SK-N-SH (cell line): ENCODE measurements around the gene PXMP2. TPM values are rescaled to one million over a fixed set of nuclear protein-coding genes. Genes with fewer than 3 reads are reported as not detected.

Experiments used
- CTCF ChIA-PET: fragments of 300-600, 350-600 bp; formaldehyde crosslinking; extraction: SDS; loops from one replicate; lab custom pipeline; 2021; lab: Yijun Ruan, JAX
- POLR2A ChIA-PET: fragments of 350-600 bp; sonication (Branson Sonifier 250); formaldehyde crosslinking; extraction: SDS; loops from one replicate; lab custom pipeline; 2020; ENCODE audit warnings: antibody characterized with exemption, inconsistent platforms; lab: Yijun Ruan, JAX
- DNase-seq: peaks from one replicate; pipeline ENCODE4 v3.0.0; 2012
- H2AFZ ChIP-seq: fragments of 200-600 bp; sonication (generic); 2 replicates; pipeline ENCODE4 v1.8.1; 2016; ENCODE audit warnings: antibody characterized with exemption, mild to moderate bottlenecking, low read depth
- H3F3A ChIP-seq: fragments of 200-600 bp; sonication (generic); replicated peaks from 2 replicates; pipeline ENCODE3; 2016; ENCODE audit warnings: antibody characterized with exemption, mild to moderate bottlenecking; ENCODE audit not compliant: insufficient read depth
- H3K27ac ChIP-seq, 2 experiments: fragments of 200-500 bp in 1 of 2; fragments of 200-600 bp in 1 of 2; sonication (Bioruptor generic) in 1 of 2; sonication (generic), shearing (Covaris generic) in 1 of 2; 2 replicates each; pipeline versions ENCODE4 v1.5.1 to v1.6.1; 2014 to 2016; ENCODE audit warnings: low read depth in 2 of 2, inconsistent platforms in 1 of 2, low read length in 1 of 2, mild to moderate bottlenecking in 1 of 2, mixed read lengths in 1 of 2
- H3K27me3 ChIP-seq: fragments of 200-600 bp; sonication (generic), shearing (Covaris generic); 2 replicates; pipeline ENCODE4 v1.6.1; 2016; ENCODE audit warnings: mixed run types; ENCODE audit not compliant: insufficient read depth
- H3K36me3 ChIP-seq, 2 experiments: fragments of 200-500 bp in 1 of 2; fragments of 200-600 bp in 1 of 2; sonication (Bioruptor generic) in 1 of 2; sonication (generic) in 1 of 2; replicated peaks in 1 of 2; 2 replicates each; pipeline versions ENCODE3 to v1.5.1; 2014 to 2016; ENCODE audit warnings: low read length in 1 of 2, mild to moderate bottlenecking in 1 of 2; ENCODE audit not compliant: insufficient read depth in 2 of 2, control insufficient read depth in 1 of 2
- H3K4me1 ChIP-seq, 2 experiments: fragments of 200-500 bp in 1 of 2; fragments of 200-600 bp in 1 of 2; sonication (Bioruptor generic) in 1 of 2; sonication (generic), shearing (Covaris generic) in 1 of 2; 2 replicates each; pipeline versions ENCODE4 v1.5.1 to v1.6.1; 2014 to 2016; ENCODE audit warnings: low read depth in 1 of 2, low read length in 1 of 2, mixed run types in 1 of 2; ENCODE audit not compliant: insufficient read depth in 2 of 2, control insufficient read depth in 1 of 2
- H3K4me2 ChIP-seq: fragments of 200-600 bp; sonication (generic), shearing (Covaris generic); 2 replicates; pipeline ENCODE4 v1.6.1; 2017; ENCODE audit warnings: mixed run types
- H3K4me3 ChIP-seq, 2 experiments: fragments of 200-500 bp in 1 of 2; fragments of 200-600 bp in 1 of 2; sonication (Bioruptor generic) in 1 of 2; sonication (generic), shearing (Covaris generic) in 1 of 2; 2 replicates each; pipeline versions ENCODE4 v1.5.1 to v1.8.1; 2014 to 2016; ENCODE audit warnings: low read depth in 2 of 2, inconsistent platforms in 1 of 2, low read length in 1 of 2, mild to moderate bottlenecking in 1 of 2, mixed read lengths in 1 of 2, moderate library complexity in 1 of 2
- H3K79me2 ChIP-seq: fragments of 200-600 bp; sonication (generic); 2 replicates; pipeline ENCODE4 v1.8.1; 2017; ENCODE audit warnings: mild to moderate bottlenecking; ENCODE audit not compliant: insufficient read depth
- H3K9ac ChIP-seq: fragments of 200-600 bp; sonication (generic); 2 replicates; pipeline ENCODE4 v1.6.1; 2017; ENCODE audit warnings: mixed run types
- H3K9me2 ChIP-seq: fragments of 200-600 bp; sonication (generic); 2 replicates; pipeline ENCODE4 v1.6.1; 2017; ENCODE audit warnings: mixed run types
- H3K9me3 ChIP-seq: fragments of 200-600 bp; sonication (generic); 2 replicates; pipeline ENCODE4 v1.6.1; 2017; ENCODE audit warnings: mixed run types, mild to moderate bottlenecking, moderate library complexity
- H4K20me1 ChIP-seq: fragments of 200-600 bp; sonication (generic); 2 replicates; pipeline ENCODE4 v1.6.1; 2017; ENCODE audit warnings: mild to moderate bottlenecking, mixed run types; ENCODE audit not compliant: insufficient read depth
- ELF1 ChIP-seq: IDR thresholded peaks from 2 replicates; pipeline ENCODE4 v1.4.0; 2012
- EP300 ChIP-seq, 2 experiments: IDR thresholded peaks; 2 replicates each; pipeline versions ENCODE4 v1.4.0 to v1.6.1; 2012; ENCODE audit warnings: borderline replicate concordance in 1 of 2, low read depth in 1 of 2, low read length in 1 of 2
- EZH2phosphoT487 ChIP-seq: fragments of 200-600 bp; sonication (generic); IDR thresholded peaks from 2 replicates; pipeline ENCODE4 v1.6.1; 2017; ENCODE audit warnings: low read depth, mixed run types, mild to moderate bottlenecking, antibody characterized with exemption, moderate library complexity, borderline replicate concordance
- FOSL2 ChIP-seq: IDR thresholded peaks from 2 replicates; pipeline ENCODE4 v1.4.0; 2012; ENCODE audit warnings: low read depth, mild to moderate bottlenecking, moderate library complexity, borderline replicate concordance
- FOXJ3 ChIP-seq: sonication (generic); formaldehyde crosslinking; IDR thresholded peaks from 2 replicates; pipeline ENCODE4 v1.5.1; 2020; ENCODE audit warnings: mild to moderate bottlenecking, missing genetic modification reagents
- GABPA ChIP-seq: IDR thresholded peaks from 2 replicates; pipeline ENCODE4 v1.4.0; 2012; ENCODE audit warnings: low read depth, mild to moderate bottlenecking
- GATA2 ChIP-seq: sonication (generic); formaldehyde crosslinking; IDR thresholded peaks from 2 replicates; pipeline ENCODE4 v1.5.0; 2020; ENCODE audit warnings: mild to moderate bottlenecking, missing genetic modification reagents
- IRF3 ChIP-seq: fragments of 150-350 bp; IDR thresholded peaks from 2 replicates; pipeline ENCODE4 v1.6.1; 2016; ENCODE audit warnings: mild to moderate bottlenecking, low read depth, low read length
- MAX ChIP-seq: IDR thresholded peaks from 2 replicates; pipeline ENCODE4 v1.4.0; 2012; ENCODE audit warnings: low read depth
- MXI1 ChIP-seq: IDR thresholded peaks from 2 replicates; pipeline ENCODE4 v1.6.1; 2012; ENCODE audit warnings: mild to moderate bottlenecking, low read depth, low read length, improper control_type of control experiment
- PBX3 ChIP-seq: IDR thresholded peaks from 2 replicates; pipeline ENCODE4; 2012
- POLR2AphosphoS5 ChIP-seq: IDR thresholded peaks from 2 replicates; pipeline ENCODE4 v1.6.1; 2012; ENCODE audit warnings: low read depth, low read length
- RAD21 ChIP-seq: IDR thresholded peaks from 2 replicates; pipeline ENCODE4 v1.6.1; 2012; ENCODE audit warnings: mild to moderate bottlenecking, low read length
- RCOR1 ChIP-seq: fragments of 150-350 bp; IDR thresholded peaks from 2 replicates; pipeline ENCODE4 v1.6.1; 2017; ENCODE audit warnings: antibody characterized with exemption, low read length
- RFX5 ChIP-seq: IDR thresholded peaks from 2 replicates; pipeline ENCODE4 v1.6.1; 2012; ENCODE audit warnings: mild to moderate bottlenecking, improper control_type of control experiment, low read length
- RXRA ChIP-seq: IDR thresholded peaks from 2 replicates; pipeline ENCODE4 v1.4.0; 2012; ENCODE audit warnings: low read depth, mild to moderate bottlenecking, borderline replicate concordance
- SIN3A ChIP-seq: IDR thresholded peaks from 2 replicates; pipeline ENCODE4 v1.6.1; 2012; ENCODE audit warnings: low read depth, mild to moderate bottlenecking, low read length, moderate library complexity, borderline replicate concordance
- SMC3 ChIP-seq: IDR thresholded peaks from 2 replicates; pipeline ENCODE4 v1.6.1; 2012; ENCODE audit warnings: low read depth, low read length, improper control_type of control experiment
- TEAD4 ChIP-seq: IDR thresholded peaks from 2 replicates; pipeline ENCODE4 v1.4.0; 2012; ENCODE audit warnings: mild to moderate bottlenecking, borderline replicate concordance; ENCODE audit not compliant: insufficient read depth
- USF1 ChIP-seq: IDR thresholded peaks from 2 replicates; pipeline ENCODE4 v1.4.0; 2012; ENCODE audit warnings: low read depth, borderline replicate concordance
- whole genome bisulfite sequencing: methylation state at CpG from one replicate; pipeline ENCODE4 v1.1.6; 2017; ENCODE audit warnings: low lambda C conversion rate; 5-methylcytosine and 5-hydroxymethylcytosine counted together
- polyA plus RNA-seq, 3 experiments: library from polyadenylated mRNA; depleted of rRNA; stranded (reverse); fragments of >200 nt; gene quantifications; 2 replicates each; pipeline ENCODE4 v1.2.3, GENCODE V29; 2012

PXMP2 gene
- polyA plus RNA-seq, 1 of the 3 experiments (the other 2 are of a cell fraction), result 35.8 TPM

- H3K9ac ChIP-seq, result no peak overlapping the region
- no peak overlapping the region for H3K4me3 ChIP-seq
- 98% methylated on average over 2 of the region's 3 CpGs for WGBS
- H3K79me2 ChIP-seq, result peaks cover 95% of the 10 kb centered on the region
- ChIA-PET CTCF (interaction anchor here (1.2 kb wide), 1 partner anchor 11 kb away, joined by 3 read pairs; no protein-coding TSS in a partner anchor), POLR2A (no interaction called here)
- H3K9me2 ChIP-seq, result no peaks in the 10 kb centered on the region
- H3F3A ChIP-seq, result peaks cover 8% of the 10 kb centered on the region
- no peak overlapping the region for H3K4me2 ChIP-seq
- H3K9me3 ChIP-seq, result no peaks in the 10 kb centered on the region
- no peak overlapping the region for H2AFZ ChIP-seq
- no peak for DNase-seq
- peaks cover 50 to 74% of the 10 kb centered on the region in 2 experiments for H3K36me3 ChIP-seq
- peaks cover 59% of the 10 kb centered on the region; the same call in 1 of the 2 replicates for H4K20me1 ChIP-seq
- no peak for TF ChIP-seq TEAD4
- no peak for TF ChIP-seq RFX5
- TF ChIP-seq SIN3A, result no peak
- no peak for TF ChIP-seq FOXJ3 (CRISPR knock-in tag)
- TF ChIP-seq IRF3, result no peak
- no peak for TF ChIP-seq MAX
- TF ChIP-seq EZH2phosphoT487, result no peak
- no peak for TF ChIP-seq EP300 (IDR thresholded peaks at IDR 0.05; ENCODE audit: borderline replicate concordance in 1 of 2, low read depth in 1 of 2, low read length in 1 of 2)
- no peak for TF ChIP-seq GATA2 (CRISPR knock-in tag)
- TF ChIP-seq RCOR1, result no peak
- TF ChIP-seq SMC3, result no peak
- TF ChIP-seq MXI1, result no peak
- no peak for TF ChIP-seq POLR2AphosphoS5
- no peak for TF ChIP-seq PBX3
- no peak for TF ChIP-seq USF1
- no peak for TF ChIP-seq RAD21
- no peak for TF ChIP-seq GABPA
- TF ChIP-seq RXRA, result no peak
- TF ChIP-seq FOSL2, result no peak
- TF ChIP-seq ELF1, result no peak
- no peaks in the 10 kb centered on the region for H3K4me1 ChIP-seq
- H3K27me3 ChIP-seq, result no peaks in the 10 kb centered on the region
- no peak overlapping the region for H3K27ac ChIP-seq
Observed at GRCh38 chr12:132746613-132747012, 59.2 kb downstream of the PXMP2 start.
